ENCODE data around the gene MTUS2.

- TF ChIP-seq CTCF (IDR thresholded peaks at IDR 0.05; ENCODE audit: low read depth, low read length, poor library complexity, severe bottlenecking) (no peak), EZH2phosphoT487 (IDR thresholded peaks at IDR 0.05; ENCODE audit: borderline replicate concordance, low read length) (no peak)
Observed at GRCh38 chr13:29182216-29182615, 362.1 kb downstream of the MTUS2 start.

All from DOHH2 (cell line).